ENCODE measurements around the gene LRRC8C. TPM values are rescaled to one million over a fixed set of nuclear protein-coding genes. Genes with fewer than 3 reads are reported as not detected.

The LRRC8C gene
- total and polyA plus RNA-seq, 7 experiments from 2014 or later = 14.3 to 50.5 (median 27.3) TPM

GRCh38 chr1:89608984-89609725 lies 23.8 kb upstream of the LRRC8C start:
- Mint-ChIP-seq H3K4me3 (peak overlapping the region; percentile 76 to 97 (median 91)), H3K36me3 (peaks cover 0 to 19% (median 0%) of the 10 kb centered on the region in 5 donors), H3K4me1 (peaks cover 44 to 98% (median 91%) of the 10 kb centered on the region in 7 donors), H3K9me3 (no peaks in the 10 kb centered on the region), H3K27ac (peak overlapping the region; percentile 97 to 100 (median 99)), H3K27me3 (no peaks in the 10 kb centered on the region)
- H3K9me3 ChIP-seq (ENCODE audit: control insufficient read depth in 2 of 3, low read length in 3 of 3) = no peaks in the 10 kb centered on the region
- CTCF ChIA-PET = interaction anchor here (0.6 to 9.6 kb wide), 11 partner anchors 8 to 154 kb away, joined by 3 to 86 read pairs (median 11); partner anchors contain the start of genes LRRC8B and LRRC8C
- POLR2A ChIA-PET = interaction anchor here (0.6 to 23.7 kb wide), 27 partner anchors 18 to 1951 kb away, joined by 3 to 834 read pairs (median 6); partner anchors contain the start of genes GBP3, GBP4, LRRC8B and LRRC8C
- DNase-seq (peak; percentile 25 to 66 (median 52)), ATAC-seq (no peak)
- peak overlapping the region; percentile 92 for H3K27ac ChIP-seq (ENCODE audit: low read depth, low read length)
- no peaks in the 10 kb centered on the region for H3K27me3 ChIP-seq (ENCODE audit: control insufficient read depth in 2 of 2, insufficient read depth in 2 of 2, low read length in 2 of 2)
- H3K4me3 ChIP-seq (ENCODE audit: low read length) = peak overlapping the region; percentile 54
- intact Hi-C loops (cut with micrococcal nuclease) = loop anchor here (1.0 to 5.0 kb wide), 10 partner anchors 23 to 718 kb away; partner anchors contain the start of genes GTF2B (in 2 of the 2), LRRC8B (in 2 of the 2), GBP5 (in 1 of the 2) and ZNF326 (in 1 of the 2)
- H3K4me1 ChIP-seq (ENCODE audit: control insufficient read depth in 2 of 2, insufficient read depth in 2 of 2, low read length in 2 of 2) = peaks cover 88% of the 10 kb centered on the region in 2 donors
- no peaks in the 10 kb centered on the region for H3K36me3 ChIP-seq (ENCODE audit: control insufficient read depth in 2 of 3, insufficient read depth in 3 of 3, low read length in 3 of 3)

- no peak for ATAC-seq
- no peaks in the 10 kb centered on the region for H3K27me3 Mint-ChIP-seq
Observed at GRCh38 chr1:89609781-89610456, 23.0 kb upstream of the LRRC8C start.

DNA sequence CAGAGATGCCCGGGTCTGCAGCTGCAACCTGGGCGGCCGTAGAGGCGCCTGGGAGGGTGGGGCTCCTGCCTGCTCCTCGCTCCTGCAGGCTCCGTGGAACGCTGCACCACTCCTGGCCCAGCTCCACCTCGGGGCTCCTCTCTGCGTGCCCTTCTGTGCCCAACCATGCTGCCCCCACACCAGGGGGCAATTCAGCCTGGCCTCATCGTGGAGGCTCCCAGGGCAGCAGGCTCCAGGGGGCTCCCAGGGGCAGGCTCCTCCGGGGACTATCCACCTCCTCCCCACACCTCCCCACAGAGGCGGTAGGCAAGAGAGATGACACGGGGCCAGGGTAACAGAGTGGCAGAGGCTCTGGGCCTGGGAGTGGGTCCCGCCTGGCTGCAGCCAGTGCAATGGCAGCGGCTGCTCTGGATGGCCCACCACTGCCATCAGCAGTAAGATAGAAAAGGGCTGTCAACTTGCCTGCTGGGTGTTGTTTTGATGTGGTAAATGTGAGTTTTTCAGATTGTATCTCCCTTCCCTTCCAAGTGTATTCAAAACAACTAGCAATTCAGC lies 22.4 kb upstream of the LRRC8C start:
- Mint-ChIP-seq H3K27me3 (no peaks in the 10 kb centered on the region), H3K4me3 (peak overlapping the region; percentile 77 to 97 (median 84)), H3K9me3 (no peaks in the 10 kb centered on the region), H3K27ac (peak overlapping the region; percentile 97 to 100 (median 99)), H3K4me1 (peaks cover 47 to 98% (median 90%) of the 10 kb centered on the region in 7 donors), H3K36me3 (peaks cover 0 to 23% (median 0%) of the 10 kb centered on the region in 5 donors)
- Histone ChIP-seq H3K36me3 (ENCODE audit: control insufficient read depth in 2 of 3, insufficient read depth in 3 of 3, low read length in 3 of 3) (no peaks in the 10 kb centered on the region), H3K27ac (ENCODE audit: low read depth, low read length) (peak overlapping the region; percentile 92), H3K4me3 (ENCODE audit: low read length) (peak overlapping the region; percentile 54), H3K4me1 (ENCODE audit: control insufficient read depth in 2 of 2, insufficient read depth in 2 of 2, low read length in 2 of 2) (peaks cover 75 to 76% of the 10 kb centered on the region in 2 donors), H3K9me3 (ENCODE audit: control insufficient read depth in 2 of 3, low read length in 3 of 3) (no peaks in the 10 kb centered on the region), H3K27me3 (ENCODE audit: control insufficient read depth in 2 of 2, insufficient read depth in 2 of 2, low read length in 2 of 2) (no peaks in the 10 kb centered on the region)
- POLR2A ChIA-PET = interaction anchor here (0.6 to 23.7 kb wide), 16 partner anchors 8 to 588 kb away, joined by 3 to 834 read pairs (median 6); partner anchors contain the start of genes GBP3, LRRC8B and LRRC8C
- ATAC-seq (peak; percentile 43), DNase-seq (peak; percentile 30 to 86 (median 79))
- intact Hi-C loops (cut with micrococcal nuclease) = loop anchor here (1.0 to 2.0 kb wide), 6 partner anchors 10 to 127 kb away; no protein-coding TSS in a partner anchor
- CTCF ChIA-PET = interaction anchor here (0.7 to 9.6 kb wide), 14 partner anchors 8 to 153 kb away, joined by 3 to 86 read pairs (median 10); no protein-coding TSS in a partner anchor

More at GRCh38 chr1:89609781-89610456, 23.0 kb upstream of the LRRC8C start:
- H3K36me3 ChIP-seq (ENCODE audit: control insufficient read depth in 2 of 3, insufficient read depth in 3 of 3, low read length in 3 of 3) = no peaks in the 10 kb centered on the region
- H3K4me3 ChIP-seq (ENCODE audit: low read length) = peak overlapping the region; percentile 54
- peaks cover 47 to 98% (median 91%) of the 10 kb centered on the region in 7 donors for H3K4me1 Mint-ChIP-seq
- H3K9me3 ChIP-seq (ENCODE audit: control insufficient read depth in 2 of 3, low read length in 3 of 3) = no peaks in the 10 kb centered on the region
- H3K27ac ChIP-seq (ENCODE audit: low read depth, low read length) = peak overlapping the region; percentile 92
- no peaks in the 10 kb centered on the region for H3K27me3 ChIP-seq (ENCODE audit: control insufficient read depth in 2 of 2, insufficient read depth in 2 of 2, low read length in 2 of 2)
- intact Hi-C loops (cut with micrococcal nuclease) = loop anchor here (1.0 to 5.0 kb wide), 10 partner anchors 13 to 719 kb away; partner anchors contain the start of genes GTF2B (in 2 of the 2), GBP5 (in 1 of the 2) and ZNF326 (in 1 of the 2)
- H3K27ac Mint-ChIP-seq = peak overlapping the region; percentile 97 to 100 (median 99)
- H3K36me3 Mint-ChIP-seq = peaks cover 0 to 21% (median 0%) of the 10 kb centered on the region in 5 donors
- H3K9me3 Mint-ChIP-seq = no peaks in the 10 kb centered on the region
- CTCF ChIA-PET = interaction anchor here (0.7 to 9.6 kb wide), 7 partner anchors 11 to 153 kb away, joined by 3 to 86 read pairs (median 34); partner anchors contain the start of gene LRRC8C
- POLR2A ChIA-PET = interaction anchor here (0.8 to 23.7 kb wide), 21 partner anchors 7 to 483 kb away, joined by 3 to 834 read pairs (median 11); partner anchors contain the start of genes GBP4, LRRC8B, LRRC8C and LRRC8D
- peak; percentile 16 to 59 (median 44) for DNase-seq
- H3K4me3 Mint-ChIP-seq = peak overlapping the region; percentile 76 to 97 (median 91)
- peaks cover 81% of the 10 kb centered on the region in 2 donors for H3K4me1 ChIP-seq (ENCODE audit: control insufficient read depth in 2 of 2, insufficient read depth in 2 of 2, low read length in 2 of 2)

GRCh38 chr1:89611721-89612120 lies 21.2 kb upstream of the LRRC8C start:
- H3K27ac Mint-ChIP-seq = peak overlapping the region; percentile 97 to 100 (median 99)
- intact Hi-C loops (cut with micrococcal nuclease) = loop anchor here (1.0 to 2.0 kb wide), 4 partner anchors 9 to 47 kb away; no protein-coding TSS in a partner anchor
- POLR2A ChIA-PET = interaction anchor here (0.9 to 23.7 kb wide), 19 partner anchors 9 to 589 kb away, joined by 3 to 834 read pairs (median 5); partner anchors contain the start of genes GBP3, LRRC8B and LRRC8C
- Histone ChIP-seq H3K27me3 (ENCODE audit: control insufficient read depth in 2 of 2, insufficient read depth in 2 of 2, low read length in 2 of 2) (no peaks in the 10 kb centered on the region), H3K36me3 (ENCODE audit: control insufficient read depth in 2 of 3, insufficient read depth in 3 of 3, low read length in 3 of 3) (no peaks in the 10 kb centered on the region), H3K4me3 (ENCODE audit: low read length) (peak overlapping the region; percentile 54), H3K27ac (ENCODE audit: low read depth, low read length) (peak overlapping the region; percentile 92), H3K4me1 (ENCODE audit: control insufficient read depth in 2 of 2, insufficient read depth in 2 of 2, low read length in 2 of 2) (peaks cover 63 to 71% of the 10 kb centered on the region in 2 donors), H3K9me3 (ENCODE audit: control insufficient read depth in 2 of 3, low read length in 3 of 3) (no peaks in the 10 kb centered on the region)
- DNase-seq (peak in 7 of 9 donors; percentile 40 to 59 (median 52)), ATAC-seq (peak; percentile 20)
- no peaks in the 10 kb centered on the region for H3K9me3 Mint-ChIP-seq
- CTCF ChIA-PET = interaction anchor here (0.6 to 9.6 kb wide), 17 partner anchors 9 to 171 kb away, joined by 3 to 86 read pairs (median 7); no protein-coding TSS in a partner anchor
- peaks cover 48 to 98% (median 90%) of the 10 kb centered on the region in 7 donors for H3K4me1 Mint-ChIP-seq
- H3K4me3 Mint-ChIP-seq = peak overlapping the region; percentile 79 to 96 (median 84)
- no peaks in the 10 kb centered on the region for H3K27me3 Mint-ChIP-seq
- peaks cover 0 to 29% (median 10%) of the 10 kb centered on the region in 5 donors for H3K36me3 Mint-ChIP-seq

DNA sequence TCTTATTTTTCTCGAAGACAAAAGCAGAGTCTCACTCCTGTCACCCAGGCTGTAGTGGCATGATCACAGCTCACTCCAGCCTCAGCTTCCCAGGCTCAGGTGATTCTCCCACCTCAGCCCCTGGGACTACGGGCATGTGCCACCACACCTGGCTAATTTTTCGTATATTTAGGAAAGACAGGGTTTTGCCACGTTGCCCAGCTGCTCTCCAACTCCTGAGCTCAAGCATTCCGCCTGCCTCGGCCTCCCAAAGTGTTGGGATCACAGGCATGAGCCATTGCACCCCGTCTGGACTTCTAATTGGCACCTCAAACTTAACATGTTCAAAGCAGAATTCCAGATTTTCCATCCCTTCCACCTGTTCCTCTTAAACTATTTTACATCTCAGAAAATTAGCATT lies 19.0 kb upstream of the LRRC8C start:
- ChIA-PET CTCF (interaction anchor here (0.5 to 4.7 kb wide), 7 partner anchors 9 to 149 kb away, joined by 3 to 19 read pairs (median 3); no protein-coding TSS in a partner anchor), POLR2A (interaction anchor here (0.6 to 26.8 kb wide), 5 partner anchors 9 to 48 kb away, joined by 3 to 834 read pairs (median 9); partner anchors contain the start of gene LRRC8C)
- Histone ChIP-seq H3K4me3 (ENCODE audit: low read length) (no peak overlapping the region), H3K4me1 (ENCODE audit: control insufficient read depth in 2 of 2, insufficient read depth in 2 of 2, low read length in 2 of 2) (peaks cover 41 to 52% of the 10 kb centered on the region in 2 donors), H3K27me3 (ENCODE audit: control insufficient read depth in 2 of 2, insufficient read depth in 2 of 2, low read length in 2 of 2) (no peaks in the 10 kb centered on the region), H3K27ac (ENCODE audit: low read depth, low read length) (no peak overlapping the region), H3K36me3 (ENCODE audit: control insufficient read depth in 2 of 3, insufficient read depth in 3 of 3, low read length in 3 of 3) (no peaks in the 10 kb centered on the region), H3K9me3 (ENCODE audit: control insufficient read depth in 2 of 3, low read length in 3 of 3) (peaks cover 0 to 9% (median 0%) of the 10 kb centered on the region in 3 experiments)
- no peak for DNase-seq
- intact Hi-C loops (cut with micrococcal nuclease) = no loop called here
- Mint-ChIP-seq H3K4me1 (peaks cover 42 to 95% (median 88%) of the 10 kb centered on the region in 7 donors), H3K9me3 (peaks cover 4 to 12% (median 8%) of the 10 kb centered on the region in 11 donors), H3K36me3 (peaks cover 5 to 46% (median 30%) of the 10 kb centered on the region in 5 donors), H3K27ac (peak overlapping the region; percentile 15 to 98 (median 83)), H3K27me3 (no peaks in the 10 kb centered on the region), H3K4me3 (peak overlapping the region in 8 of 10 donors; percentile 5 to 55 (median 42))
- no peak for ATAC-seq

Data from naive thymus-derived CD4-positive, alpha-beta T cell (primary cell).